Thyroid gland (tissue), 4 donors: ENCODE measurements around the gene C12orf42.

Source experiments
- POLR2A ChIP-seq, 2 donors: fragments of 450-650 bp; IDR thresholded peaks; one replicate each; pipeline ENCODE4 v1.6.1; 2017; ENCODE audit warnings: antibody characterized with exemption in 2 of 2, mild to moderate bottlenecking in 2 of 2, moderate library complexity in 1 of 2
- TF ChIP-seq, protein P1 (sequence below), 6 experiments: fragments of 200-600 bp in 3 of 6; fragments of 450-650 bp in 3 of 6; sonication (generic) in 3 of 6; IDR thresholded peaks; one replicate each; pipeline ENCODE4 v1.5.1; 2016 to 2019; ENCODE audit warnings: antibody characterized with exemption in 6 of 6, mild to moderate bottlenecking in 2 of 6, inconsistent platforms in 1 of 6, moderate library complexity in 1 of 6

DNA sequence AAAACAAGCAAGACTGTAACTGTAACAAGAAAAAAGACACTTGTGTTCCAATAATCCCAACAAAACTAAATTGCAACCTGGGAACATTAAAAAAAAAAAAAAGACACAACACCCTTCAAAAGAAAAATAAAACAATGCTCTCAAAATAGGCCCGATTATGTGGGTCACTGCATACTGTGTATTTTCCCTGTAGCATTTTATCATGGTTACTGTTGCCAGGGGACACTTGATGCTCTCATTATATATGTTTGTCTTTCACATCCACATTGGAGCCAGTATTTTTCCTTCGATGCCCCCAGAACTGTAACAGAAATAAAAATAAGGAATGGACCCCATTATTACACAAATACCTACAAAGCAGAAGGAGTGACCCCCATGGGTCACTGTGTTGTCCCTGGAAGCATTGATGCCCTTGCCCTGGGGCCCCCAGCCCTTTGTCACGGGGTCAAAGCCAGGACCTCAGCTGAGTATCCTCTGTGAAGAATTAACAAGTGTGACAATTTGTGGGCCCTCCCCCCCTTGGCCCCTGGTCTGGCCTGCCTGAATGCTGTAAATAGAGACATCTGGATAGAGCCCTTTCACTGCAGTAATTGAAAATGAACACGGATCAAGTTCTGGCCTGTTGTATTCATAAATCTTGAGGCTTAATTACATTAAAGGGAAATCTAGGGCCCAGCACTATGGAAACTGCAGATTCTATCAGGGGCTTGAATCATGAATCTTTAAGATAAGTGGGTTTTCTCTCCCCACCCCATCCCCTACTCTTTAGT, 72.8 kb downstream of the C12orf42 start:
- no peak for TF ChIP-seq POLR2A (IDR thresholded peaks at IDR 0.05)
- TF ChIP-seq, protein P1, sequence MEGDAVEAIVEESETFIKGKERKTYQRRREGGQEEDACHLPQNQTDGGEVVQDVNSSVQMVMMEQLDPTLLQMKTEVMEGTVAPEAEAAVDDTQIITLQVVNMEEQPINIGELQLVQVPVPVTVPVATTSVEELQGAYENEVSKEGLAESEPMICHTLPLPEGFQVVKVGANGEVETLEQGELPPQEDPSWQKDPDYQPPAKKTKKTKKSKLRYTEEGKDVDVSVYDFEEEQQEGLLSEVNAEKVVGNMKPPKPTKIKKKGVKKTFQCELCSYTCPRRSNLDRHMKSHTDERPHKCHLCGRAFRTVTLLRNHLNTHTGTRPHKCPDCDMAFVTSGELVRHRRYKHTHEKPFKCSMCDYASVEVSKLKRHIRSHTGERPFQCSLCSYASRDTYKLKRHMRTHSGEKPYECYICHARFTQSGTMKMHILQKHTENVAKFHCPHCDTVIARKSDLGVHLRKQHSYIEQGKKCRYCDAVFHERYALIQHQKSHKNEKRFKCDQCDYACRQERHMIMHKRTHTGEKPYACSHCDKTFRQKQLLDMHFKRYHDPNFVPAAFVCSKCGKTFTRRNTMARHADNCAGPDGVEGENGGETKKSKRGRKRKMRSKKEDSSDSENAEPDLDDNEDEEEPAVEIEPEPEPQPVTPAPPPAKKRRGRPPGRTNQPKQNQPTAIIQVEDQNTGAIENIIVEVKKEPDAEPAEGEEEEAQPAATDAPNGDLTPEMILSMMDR (IDR thresholded peaks at IDR 0.05), result no peak
